ENCODE measurements around the gene GPR146. TPM values are rescaled to one million over a fixed set of nuclear protein-coding genes. Genes with fewer than 3 reads are reported as not detected.

GPR146 gene
- total RNA-seq, 6 experiments from 2014 or later = 13.3 to 45.3 (median 22.8) TPM

GRCh38 chr7:1097120-1097504 lies 52.8 kb downstream of the GPR146 start:
- ATAC-seq (no peak), DNase-seq (no peak)
- H3K9me3 ChIP-seq = no peaks in the 10 kb centered on the region
- WGBS (ENCODE audit: insufficient coverage, low coverage, low lambda C conversion rate, missing lambda C conversion rate) = 89% methylated on average over 4 of the region's 13 CpGs
- TF ChIP-seq, protein P1, sequence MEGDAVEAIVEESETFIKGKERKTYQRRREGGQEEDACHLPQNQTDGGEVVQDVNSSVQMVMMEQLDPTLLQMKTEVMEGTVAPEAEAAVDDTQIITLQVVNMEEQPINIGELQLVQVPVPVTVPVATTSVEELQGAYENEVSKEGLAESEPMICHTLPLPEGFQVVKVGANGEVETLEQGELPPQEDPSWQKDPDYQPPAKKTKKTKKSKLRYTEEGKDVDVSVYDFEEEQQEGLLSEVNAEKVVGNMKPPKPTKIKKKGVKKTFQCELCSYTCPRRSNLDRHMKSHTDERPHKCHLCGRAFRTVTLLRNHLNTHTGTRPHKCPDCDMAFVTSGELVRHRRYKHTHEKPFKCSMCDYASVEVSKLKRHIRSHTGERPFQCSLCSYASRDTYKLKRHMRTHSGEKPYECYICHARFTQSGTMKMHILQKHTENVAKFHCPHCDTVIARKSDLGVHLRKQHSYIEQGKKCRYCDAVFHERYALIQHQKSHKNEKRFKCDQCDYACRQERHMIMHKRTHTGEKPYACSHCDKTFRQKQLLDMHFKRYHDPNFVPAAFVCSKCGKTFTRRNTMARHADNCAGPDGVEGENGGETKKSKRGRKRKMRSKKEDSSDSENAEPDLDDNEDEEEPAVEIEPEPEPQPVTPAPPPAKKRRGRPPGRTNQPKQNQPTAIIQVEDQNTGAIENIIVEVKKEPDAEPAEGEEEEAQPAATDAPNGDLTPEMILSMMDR (IDR thresholded peaks at IDR 0.05) = no peak
- TF ChIP-seq POLR2A (IDR thresholded peaks at IDR 0.05) = no peak
- no peaks in the 10 kb centered on the region for H3K27me3 ChIP-seq
- intact Hi-C loops (cut with DNase I) = no loop called here
- H3K27ac ChIP-seq = peak overlapping the region in 1 of 3 donors; percentile 78
- H3K36me3 ChIP-seq = peaks cover 0 to under 1% (median 0%) of the 10 kb centered on the region in 4 donors
- no peak overlapping the region for H3K4me3 ChIP-seq
- peaks cover 0 to 52% (median 22%) of the 10 kb centered on the region in 4 donors for H3K4me1 ChIP-seq

- DNase-seq (no peak), ATAC-seq (no peak)
- TF ChIP-seq, protein P1 (IDR thresholded peaks at IDR 0.05) = no peak
- TF ChIP-seq POLR2A (IDR thresholded peaks at IDR 0.05) = no peak
- Histone ChIP-seq H3K27ac (no peak overlapping the region), H3K36me3 (no peaks in the 10 kb centered on the region), H3K27me3 (no peaks in the 10 kb centered on the region), H3K4me3 (no peak overlapping the region), H3K4me1 (peaks cover 0 to 52% (median 27%) of the 10 kb centered on the region in 4 donors), H3K9me3 (no peaks in the 10 kb centered on the region)
- WGBS (ENCODE audit: insufficient coverage, low coverage, low lambda C conversion rate, missing lambda C conversion rate) = 88% methylated on average over 33 of the region's 43 CpGs
- intact Hi-C loops (cut with DNase I) = no loop called here
These were observed 54.2 kb downstream of the GPR146 start for GRCh38 chr7:1098243-1099153.

DNA sequence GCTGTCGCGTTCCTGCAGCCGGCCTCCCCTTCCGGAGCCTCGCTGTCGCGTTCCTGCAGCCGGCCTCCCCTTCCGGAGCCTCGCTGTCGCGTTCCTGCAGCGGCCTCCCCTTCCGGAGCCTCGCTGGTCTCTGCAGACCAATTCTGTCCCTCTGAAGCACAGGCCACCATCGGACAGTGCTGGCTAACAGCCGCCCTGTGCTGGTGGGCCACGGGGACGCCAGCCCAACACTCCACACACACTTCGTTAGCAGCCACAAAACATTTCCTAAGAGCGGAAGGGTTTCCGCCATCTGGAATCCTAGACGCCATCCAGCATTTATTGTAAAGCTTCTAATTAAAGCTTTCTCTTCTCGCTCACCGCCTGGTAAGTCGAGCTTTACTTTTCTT lies 54.8 kb downstream of the GPR146 start:
- intact Hi-C loops (cut with DNase I) = no loop called here
- 98% methylated on average over 13 of the region's 26 CpGs for WGBS (ENCODE audit: insufficient coverage, low coverage, low lambda C conversion rate, missing lambda C conversion rate)
- DNase-seq (no peak), ATAC-seq (no peak)
- H3K9me3 ChIP-seq = no peaks in the 10 kb centered on the region
- peaks cover 0 to 51% (median 27%) of the 10 kb centered on the region in 4 donors for H3K4me1 ChIP-seq
- no peak overlapping the region for H3K4me3 ChIP-seq
- H3K27me3 ChIP-seq = no peaks in the 10 kb centered on the region
- no peak overlapping the region for H3K27ac ChIP-seq
- H3K36me3 ChIP-seq = no peaks in the 10 kb centered on the region
- no peak for TF ChIP-seq POLR2A (IDR thresholded peaks at IDR 0.05)
- TF ChIP-seq, protein P1 (IDR thresholded peaks at IDR 0.05) = no peak

DNA sequence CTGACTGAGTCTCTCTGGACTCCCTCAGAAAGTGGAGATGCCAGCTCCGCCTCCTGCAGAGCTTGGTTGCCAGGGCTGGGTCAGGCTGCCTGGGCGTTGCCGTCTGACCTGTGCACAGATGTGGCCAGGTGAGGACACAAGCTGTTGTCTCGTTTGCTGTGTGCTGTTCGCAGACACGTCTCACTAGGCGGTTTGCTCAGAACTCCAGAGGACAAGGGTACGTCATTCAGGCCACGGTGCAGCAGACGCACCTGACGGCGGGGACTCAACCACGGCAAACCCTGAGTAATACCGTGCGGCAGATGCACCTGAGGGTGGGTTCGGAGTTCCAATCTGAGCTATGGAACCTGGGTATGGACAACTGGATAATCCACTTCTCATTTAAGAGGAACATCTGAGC lies 55.3 kb downstream of the GPR146 start:
- Histone ChIP-seq H3K36me3 (no peaks in the 10 kb centered on the region), H3K27ac (no peak overlapping the region), H3K9me3 (no peaks in the 10 kb centered on the region), H3K27me3 (no peaks in the 10 kb centered on the region), H3K4me1 (peaks cover 0 to 48% (median 26%) of the 10 kb centered on the region in 4 donors), H3K4me3 (no peak overlapping the region)
- WGBS (ENCODE audit: insufficient coverage, low coverage, low lambda C conversion rate, missing lambda C conversion rate) = 100% methylated on average over 1 of the region's 16 CpGs
- no peak for TF ChIP-seq POLR2A (IDR thresholded peaks at IDR 0.05)
- TF ChIP-seq, protein P1 (IDR thresholded peaks at IDR 0.05) = no peak
- DNase-seq = no peak
- intact Hi-C loops (cut with DNase I) = no loop called here
- no peak for ATAC-seq

Data from right lobe of liver (tissue), 6 donors.